Neural progenitor cell (in vitro differentiated cells): ENCODE measurements around the gene INHA.

Experiments
- CTCF ChIP-seq: fragments of 200-600 bp; sonication (generic); IDR thresholded peaks from 2 replicates; pipeline ENCODE4 v1.5.1; 2017; ENCODE audit warnings: antibody characterized with exemption, mild to moderate bottlenecking
- EZH2phosphoT487 ChIP-seq: fragments of 200-600 bp; sonication (generic); IDR thresholded peaks from 2 replicates; pipeline ENCODE4 v1.6.1; 2017; ENCODE audit warnings: antibody characterized with exemption

GRCh38 chr2:219613461-219614070 is 41.5 kb downstream of the INHA start:
- no peak for TF ChIP-seq CTCF
- no peak for TF ChIP-seq EZH2phosphoT487
